Panc1 (cell line): Measurements from ENCODE around the gene WFS1.

Experiments
- CTCF ChIP-seq: fragments of 450-650 bp; IDR thresholded peaks from 2 replicates; pipeline ENCODE4 v1.5.1; 2017; ENCODE audit warnings: mild to moderate bottlenecking
- POLR2AphosphoS5 ChIP-seq: IDR thresholded peaks from 2 replicates; pipeline ENCODE4 v1.6.1; 2012; ENCODE audit warnings: mild to moderate bottlenecking, low read depth, low read length, moderate library complexity
- REST ChIP-seq, 2 experiments: IDR thresholded peaks; 2 replicates each; pipeline ENCODE4 v1.6.1; 2011 to 2012; ENCODE audit warnings: low read depth in 2 of 2, control low read depth in 1 of 2, low read length in 1 of 2, mild to moderate bottlenecking in 1 of 2, moderate library complexity in 1 of 2; ENCODE audit not compliant: insufficient read depth in 1 of 2
- TCF7L2 ChIP-seq: IDR thresholded peaks from 2 replicates; pipeline ENCODE4 v1.6.1; 2011; ENCODE audit warnings: mild to moderate bottlenecking, low read depth, low read length, inconsistent platforms

GRCh38 chr4:6268650-6269615 is 717 bp upstream of the WFS1 start:
- no peak for TF ChIP-seq POLR2AphosphoS5
- no peak for TF ChIP-seq CTCF
- TF ChIP-seq TCF7L2, result no peak
- TF ChIP-seq REST (IDR thresholded peaks at IDR 0.05; ENCODE audit: insufficient read depth in 1 of 2, low read depth in 2 of 2, low read length in 1 of 2), result no peak
